H1 (cell line): ENCODE results near the gene SETD1B. TPM values are rescaled to one million over a fixed set of nuclear protein-coding genes. Genes with fewer than 3 reads are reported as not detected.

Experiments
- CTCF ChIA-PET: fragments of 300-600 bp; sonication (Branson Sonifier 250); formaldehyde crosslinking; loops from one replicate; lab custom pipeline; 2021; ENCODE audit not compliant: partially characterized antibody; lab: Charles Lee
- POLR2A ChIA-PET: fragments of 300-600 bp; sonication (Branson Sonifier 250); formaldehyde crosslinking; loops from one replicate; lab custom pipeline; 2021; ENCODE audit warnings: inconsistent platforms; ENCODE audit not compliant: partially characterized antibody; lab: Charles Lee
- DNase-seq, 2 experiments: peaks; one replicate each; pipeline versions ENCODE4 v3.0.0 to v3.0.0-alpha.2; 2010 to 2022; ENCODE audit warnings: low spot score in 2 of 2, low read depth in 1 of 2, mixed read lengths in 1 of 2
- FAIRE-seq: peaks from 2 replicates; lab custom pipeline; 2011; peaks lifted over from hg19 to GRCh38; lab: Jason Lieb, UNC
- H2AFZ ChIP-seq: 2 replicates; pipeline ENCODE4 v1.8.1; 2012; ENCODE audit warnings: low read length, inconsistent platforms
- H2AK5ac ChIP-seq: 2 replicates; pipeline ENCODE4 v1.6.1; 2013; ENCODE audit warnings: low read depth, low read length
- H2BK120ac ChIP-seq: replicated peaks from 2 replicates; pipeline ENCODE3; 2013; ENCODE audit warnings: low read depth, low read length, inconsistent platforms
- H2BK12ac ChIP-seq: 2 replicates; pipeline ENCODE4 v1.6.1; 2013; ENCODE audit warnings: low read depth, low read length
- H2BK15ac ChIP-seq: 2 replicates; pipeline ENCODE4 v1.6.1; 2013; ENCODE audit warnings: low read length
- H2BK20ac ChIP-seq: 2 replicates; pipeline ENCODE4 v1.6.1; 2013; ENCODE audit warnings: low read length
- H2BK5ac ChIP-seq: 2 replicates; pipeline ENCODE4 v1.6.1; 2013; ENCODE audit warnings: low read depth, low read length
- H3K14ac ChIP-seq: 2 replicates; pipeline ENCODE4 v1.6.1; 2013; ENCODE audit warnings: inconsistent platforms; ENCODE audit not compliant: insufficient read length
- H3K18ac ChIP-seq: 2 replicates; pipeline ENCODE4 v1.6.1; 2013; ENCODE audit warnings: low read length; ENCODE audit errors: extremely low read depth
- H3K23ac ChIP-seq: 2 replicates; pipeline ENCODE4 v1.6.1; 2013; ENCODE audit warnings: inconsistent platforms; ENCODE audit not compliant: insufficient read length
- H3K23me2 ChIP-seq: 2 replicates; pipeline ENCODE4 v1.6.1; 2013; ENCODE audit warnings: low read depth, low read length
- H3K27ac ChIP-seq: 2 replicates; pipeline ENCODE4 v1.6.1; 2011; ENCODE audit warnings: low read depth, low read length, inconsistent platforms
- H3K27me3 ChIP-seq, 4 experiments: replicated peaks in 1 of 4; 1 replicate in 1 of 4; 2 replicates in 3 of 4; pipeline versions ENCODE4 v1.6.1 to v1.8.1; 2011 to 2013; ENCODE audit warnings: low read length in 3 of 4, mild to moderate bottlenecking in 3 of 4, inconsistent platforms in 2 of 4, mixed read lengths in 2 of 4, moderate library complexity in 1 of 4; ENCODE audit not compliant: control insufficient read depth in 3 of 4, insufficient read depth in 3 of 4; ENCODE audit errors: extremely low read depth in 1 of 4
- H3K36me3 ChIP-seq, 4 experiments: 2 replicates each; pipeline versions ENCODE4 v1.6.1 to v1.8.1; 2011 to 2013; ENCODE audit warnings: mild to moderate bottlenecking in 4 of 4, low read length in 3 of 4, moderate library complexity in 2 of 4, control low read depth in 1 of 4, inconsistent platforms in 1 of 4; ENCODE audit not compliant: insufficient read depth in 4 of 4, control insufficient read depth in 2 of 4
- H3K4ac ChIP-seq: replicated peaks from 2 replicates; pipeline ENCODE3; 2013; ENCODE audit warnings: low read length, low read depth, mixed read lengths, inconsistent platforms; ENCODE audit not compliant: insufficient read length
- H3K4me1 ChIP-seq, 4 experiments: replicated peaks in 1 of 4; 1 replicate in 1 of 4; 2 replicates in 3 of 4; pipeline versions ENCODE4 v1.6.1 to v1.8.1; 2011 to 2013; ENCODE audit warnings: low read length in 3 of 4, inconsistent platforms in 2 of 4, mixed read lengths in 1 of 4; ENCODE audit not compliant: insufficient read depth in 4 of 4, control insufficient read depth in 3 of 4
- H3K4me2 ChIP-seq, 2 experiments: 2 replicates each; pipeline versions ENCODE4 v1.6.1 to v1.8.1; 2011 to 2013; ENCODE audit warnings: low read depth in 2 of 2, low read length in 2 of 2, control low read depth in 1 of 2, inconsistent platforms in 1 of 2, mild to moderate bottlenecking in 1 of 2; ENCODE audit not compliant: insufficient read depth in 1 of 2
- H3K4me3 ChIP-seq, 4 experiments: fragments of 200-600, 300-600 bp in 1 of 4; sonication (generic), shearing (Covaris generic), sonication (Bioruptor Twin) in 1 of 4; 2 replicates each; pipeline versions ENCODE4 v1.5.1 to v1.8.1; 2011 to 2016; ENCODE audit warnings: low read length in 4 of 4, low read depth in 3 of 4, control low read depth in 2 of 4, inconsistent platforms in 2 of 4, mild to moderate bottlenecking in 2 of 4, mixed read lengths in 1 of 4, moderate library complexity in 1 of 4; ENCODE audit not compliant: insufficient read depth in 2 of 4; ENCODE audit errors: extremely low read depth in 1 of 4
- H3K56ac ChIP-seq: replicated peaks from 2 replicates; pipeline ENCODE3; 2013; ENCODE audit warnings: low read depth, mild to moderate bottlenecking, mixed read lengths, low read length, inconsistent platforms; ENCODE audit not compliant: insufficient read length
- H3K79me1 ChIP-seq: 2 replicates; pipeline ENCODE4 v1.6.1; 2013; ENCODE audit warnings: low read depth, low read length, control low read depth
- H3K79me2 ChIP-seq, 2 experiments: 2 replicates each; pipeline versions ENCODE4 v1.6.1 to v1.8.1; 2012 to 2013; ENCODE audit warnings: low read length in 2 of 2, mild to moderate bottlenecking in 2 of 2, inconsistent platforms in 1 of 2; ENCODE audit not compliant: insufficient read depth in 2 of 2, control insufficient read depth in 1 of 2
- H3K9ac ChIP-seq, 4 experiments: replicated peaks in 1 of 4; 1 replicate in 1 of 4; 2 replicates in 3 of 4; pipeline versions ENCODE4 v1.6.1 to v1.8.1; 2011 to 2013; ENCODE audit warnings: low read depth in 3 of 4, low read length in 3 of 4, control low read depth in 2 of 4, mild to moderate bottlenecking in 2 of 4, moderate library complexity in 2 of 4, inconsistent platforms in 1 of 4; ENCODE audit errors: extremely low read depth in 1 of 4
- H3K9me3 ChIP-seq, 2 experiments: 2 replicates each; pipeline versions ENCODE4 v1.6.1 to v1.8.1; 2012 to 2013; ENCODE audit warnings: mild to moderate bottlenecking in 2 of 2, moderate library complexity in 2 of 2, control low read depth in 1 of 2, inconsistent platforms in 1 of 2, low read depth in 1 of 2, low read length in 1 of 2, mixed read lengths in 1 of 2; ENCODE audit not compliant: insufficient read depth in 2 of 2
- H4K20me1 ChIP-seq, 2 experiments: replicated peaks in 1 of 2; 2 replicates each; pipeline versions ENCODE3 to v1.8.1; 2011 to 2013; ENCODE audit warnings: inconsistent platforms in 2 of 2, low read length in 2 of 2, mild to moderate bottlenecking in 1 of 2; ENCODE audit not compliant: insufficient read depth in 2 of 2, control insufficient read depth in 1 of 2
- H4K5ac ChIP-seq: 2 replicates; pipeline ENCODE4 v1.6.1; 2013; ENCODE audit warnings: low read length, low read depth, mixed read lengths, inconsistent platforms; ENCODE audit not compliant: insufficient read length
- H4K8ac ChIP-seq: 2 replicates; pipeline ENCODE4 v1.8.0; 2013; ENCODE audit warnings: mild to moderate bottlenecking, moderate library complexity, low read length, inconsistent platforms; ENCODE audit not compliant: insufficient read depth; ENCODE audit errors: extremely low read depth
- H4K91ac ChIP-seq: replicated peaks from 2 replicates; pipeline ENCODE3; 2013; ENCODE audit warnings: low read length, mixed read lengths, inconsistent platforms; ENCODE audit not compliant: insufficient read length
- TEAD4 ChIP-seq: IDR thresholded peaks from 2 replicates; pipeline ENCODE4 v1.6.1; 2012; ENCODE audit warnings: low read depth, low read length, inconsistent platforms, mixed read lengths
- WGBS, 2 experiments: shearing (Covaris generic) in 1 of 2; methylation state at CpG; one replicate each; pipeline versions ENCODE4 v1.1.6 to v1.1.7; 2013 to 2015; ENCODE audit warnings: low lambda C conversion rate in 2 of 2, mixed read lengths in 2 of 2, inconsistent platforms in 1 of 2, low coverage in 1 of 2, missing lambda C conversion rate in 1 of 2; ENCODE audit not compliant: insufficient replicate concordance in 2 of 2, insufficient coverage in 1 of 2, insufficient read length in 1 of 2; ENCODE audit errors: extremely low coverage in 1 of 2, missing lambda C conversion rate in 1 of 2; 5-methylcytosine and 5-hydroxymethylcytosine counted together
- polyA plus RNA-seq, 7 experiments: library from polyadenylated mRNA; depleted of rRNA in 3 of 7; stranded (reverse) in 5 of 7; unstranded in 2 of 7; fragments of >200 nt in 5 of 7; fragments of 200-250 nt in 2 of 7; gene quantifications; 1 replicate in 5 of 7; 2 replicates in 1 of 7; 4 replicates in 1 of 7; pipeline versions ENCODE4 v1.2.1 to v1.2.3, GENCODE V29; 2011 to 2013; ENCODE audit warnings: missing spikeins in 2 of 7, mixed read lengths in 2 of 7
- total RNA-seq: library from RNA; stranded (reverse); fragmentation: NEBNext Ultra II Directional; extraction: Animal tissue kit (Norgen Biotek cat#: 25700); gene quantifications from 2 replicates; pipeline ENCODE4 v1.2.1, GENCODE V29; 2021

SETD1B gene
- total and polyA plus RNA-seq, 2 of the 8 experiments (the other 6 are each of a cell fraction or from before 2014, with no cell fraction given), result 1.3 to 17.7 TPM

GRCh38 chr12:121789800-121790728 lies 13.7 kb upstream of the SETD1B start:
- Histone ChIP-seq H4K8ac (no peak overlapping the region), H3K23me2 (peaks cover 6% of the 10 kb centered on the region; the same call in 1 of the 2 replicates), H2BK20ac (no peak overlapping the region), H3K18ac (no peak overlapping the region), H3K4me3 (no peak overlapping the region), H2BK120ac (no peak overlapping the region), H3K4me1 (peaks cover 0 to 18% (median 8%) of the 10 kb centered on the region in 4 experiments; a peak in 5 of 7 replicates), H3K79me2 (no peaks in the 10 kb centered on the region), H3K79me1 (0 out of 2 replicates have a peak, but pooled peaks cover 4% of the 10 kb centered on the region), H3K27me3 (peaks cover 0 to 5% (median 1%) of the 10 kb centered on the region in 4 experiments; a peak in 2 of 7 replicates), H3K4ac (no peak overlapping the region), H4K5ac (no peak overlapping the region), H2AFZ (no peak overlapping the region), H4K91ac (no peak overlapping the region), H3K4me2 (no peak overlapping the region), H2BK15ac (no peak overlapping the region), H2BK5ac (no peak overlapping the region), H3K27ac (no peak overlapping the region), H3K23ac (no peak overlapping the region), H2BK12ac (no peak overlapping the region), H3K56ac (no peak overlapping the region), H3K14ac (no peak overlapping the region), H2AK5ac (no peak overlapping the region), H4K20me1 (peaks cover 13 to 15% of the 10 kb centered on the region in 2 experiments), H3K9me3 (no peaks in the 10 kb centered on the region), H3K36me3 (no peaks in the 10 kb centered on the region), H3K9ac (no peak overlapping the region)
- 86% methylated on average over 28 of the region's 28 CpGs; no CpG with 5 or more reads in 1 of the 2 experiments for WGBS, 2 experiments
- no peak for DNase-seq
- no peak for FAIRE-seq
- ChIA-PET CTCF (interaction anchor here (0.7 to 18.2 kb wide), 11 partner anchors 11 to 347 kb away, joined by 3 to 363 read pairs (median 4); partner anchors contain the start of gene SETD1B), POLR2A (interaction anchor here (27.9 to 34.9 kb wide), 2 partner anchors 3 to 10 kb away, joined by 958 read pairs; partner anchors contain the start of genes RHOF and SETD1B)
- TF ChIP-seq TEAD4, result no peak
